ENCODE measurements around the gene PLCG1.

Gene PLCG1

GRCh38 chr20:41145317-41145716, 8.0 kb downstream of the PLCG1 start:
- DNase-seq: no peak

GRCh38 chr20:41145821-41146620, 8.7 kb downstream of the PLCG1 start:
- DNase-seq: no peak

- no peak for DNase-seq
These were observed 10.4 kb downstream of the PLCG1 start for GRCh38 chr20:41147767-41148191.

GRCh38 chr20:41148942-41149341, 11.6 kb downstream of the PLCG1 start:
- DNase-seq: no peak

- DNase-seq: no peak
These were observed 13.3 kb downstream of the PLCG1 start for GRCh38 chr20:41150664-41151063.

GRCh38 chr20:41151134-41151869, 14.0 kb downstream of the PLCG1 start:
- no peak for DNase-seq

- DNase-seq: no peak
These were observed 14.9 kb downstream of the PLCG1 start for GRCh38 chr20:41152108-41152757.

- no peak for DNase-seq
These were observed 17.3 kb downstream of the PLCG1 start for GRCh38 chr20:41154436-41155176.

- DNase-seq: no peak
These were observed 17.9 kb downstream of the PLCG1 start for GRCh38 chr20:41155261-41155660.

- no peak for DNase-seq
These were observed 20.8 kb downstream of the PLCG1 start for GRCh38 chr20:41158082-41158625.

- DNase-seq: no peak
These were observed 22.2 kb downstream of the PLCG1 start for GRCh38 chr20:41159547-41159946.

- no peak for DNase-seq
These were observed 23.3 kb downstream of the PLCG1 start for GRCh38 chr20:41160686-41161085.

- DNase-seq: no peak
These were observed 24.5 kb downstream of the PLCG1 start for GRCh38 chr20:41161886-41162285.

GRCh38 chr20:41162396-41162795, 25.1 kb downstream of the PLCG1 start:
- DNase-seq: no peak

- DNase-seq: no peak
These were observed 26.5 kb downstream of the PLCG1 start for GRCh38 chr20:41163821-41164220.

GRCh38 chr20:41165001-41165882, 27.9 kb downstream of the PLCG1 start:
- no peak for DNase-seq

GRCh38 chr20:41166201-41167117, 29.1 kb downstream of the PLCG1 start:
- no peak for DNase-seq

GRCh38 chr20:41167118-41167470, 29.8 kb downstream of the PLCG1 start:
- DNase-seq: no peak

- DNase-seq: no peak
These were observed 30.3 kb downstream of the PLCG1 start for GRCh38 chr20:41167481-41168253.

Data from stimulated activated CD4-positive, alpha-beta T cell treated with anti-CD3 and anti-CD28 coated beads, Interleukin-2, amount 100 ng/mL, for 48 hours (primary cell).